NCI-H2227 (cell line): ENCODE results near the gene SPEN.
"Not testable (repeated sequence)": the region's sequence is repeated elsewhere in the genome, so short reads cannot be mapped to it uniquely, and the experiment has no call there.

Experiments
- DNase-seq: peaks from one replicate; lab custom pipeline; 2025; ENCODE audit not compliant: unreplicated experiment; lab: John Stamatoyannopoulos, UW

The SPEN gene

DNA sequence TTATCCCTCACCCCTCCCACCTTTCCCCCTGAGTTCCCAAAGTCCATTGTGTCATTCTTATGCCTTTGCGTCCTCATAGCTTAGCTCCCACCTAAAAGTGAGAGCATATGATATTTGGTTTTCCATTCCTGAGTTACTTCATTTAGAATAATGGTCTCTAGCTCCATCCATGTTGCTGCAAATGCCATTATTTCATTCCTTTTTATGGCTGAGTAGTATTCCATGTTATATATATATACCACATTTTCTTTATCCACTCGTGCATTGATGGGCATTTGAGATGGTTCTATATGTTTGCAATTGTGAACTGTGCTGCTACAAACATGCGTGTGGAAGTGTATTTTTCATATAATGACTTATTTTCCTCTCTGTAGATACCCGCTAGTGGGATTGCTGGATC lies 130.4 kb downstream of the SPEN start:
- not testable (repeated sequence) for DNase-seq

DNA sequence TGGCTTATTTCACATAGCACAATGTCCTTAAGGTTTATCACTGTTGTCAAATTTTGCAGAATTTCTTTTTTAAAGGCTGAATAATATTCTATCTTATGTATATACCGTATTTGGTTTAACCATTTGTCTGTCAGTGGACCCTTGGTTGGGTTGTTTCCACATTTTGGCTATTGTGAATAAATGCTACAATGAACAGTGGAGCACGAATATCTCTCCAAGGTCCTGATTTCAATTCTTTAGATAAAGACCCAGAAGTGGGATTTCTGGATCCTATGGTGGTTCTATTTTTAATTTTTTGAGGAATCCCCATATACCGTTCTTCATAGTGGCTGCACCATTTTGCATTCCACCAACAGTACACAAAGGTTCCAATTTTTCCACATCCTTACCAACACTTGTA lies 134.2 kb downstream of the SPEN start:
- no peak for DNase-seq

DNA sequence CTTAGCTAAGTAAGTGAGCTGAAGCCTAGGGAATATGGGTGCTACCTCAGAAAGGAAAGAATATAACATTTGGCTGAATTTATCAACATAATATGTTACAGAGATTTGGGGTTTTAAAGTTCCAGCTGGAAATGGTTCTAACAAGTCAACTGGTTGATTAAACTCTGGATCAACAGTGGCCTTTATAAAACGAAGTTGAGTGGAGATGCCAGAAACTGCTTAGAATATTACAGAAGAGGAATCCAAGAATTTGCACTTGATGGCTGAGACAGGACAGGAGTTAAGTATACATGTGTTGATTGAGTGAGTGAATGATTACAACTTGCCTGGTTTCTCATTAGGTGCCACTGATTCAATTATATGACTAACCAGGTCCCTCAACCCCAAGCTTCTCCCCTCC lies 135.8 kb downstream of the SPEN start:
- DNase-seq = no peak

DNA sequence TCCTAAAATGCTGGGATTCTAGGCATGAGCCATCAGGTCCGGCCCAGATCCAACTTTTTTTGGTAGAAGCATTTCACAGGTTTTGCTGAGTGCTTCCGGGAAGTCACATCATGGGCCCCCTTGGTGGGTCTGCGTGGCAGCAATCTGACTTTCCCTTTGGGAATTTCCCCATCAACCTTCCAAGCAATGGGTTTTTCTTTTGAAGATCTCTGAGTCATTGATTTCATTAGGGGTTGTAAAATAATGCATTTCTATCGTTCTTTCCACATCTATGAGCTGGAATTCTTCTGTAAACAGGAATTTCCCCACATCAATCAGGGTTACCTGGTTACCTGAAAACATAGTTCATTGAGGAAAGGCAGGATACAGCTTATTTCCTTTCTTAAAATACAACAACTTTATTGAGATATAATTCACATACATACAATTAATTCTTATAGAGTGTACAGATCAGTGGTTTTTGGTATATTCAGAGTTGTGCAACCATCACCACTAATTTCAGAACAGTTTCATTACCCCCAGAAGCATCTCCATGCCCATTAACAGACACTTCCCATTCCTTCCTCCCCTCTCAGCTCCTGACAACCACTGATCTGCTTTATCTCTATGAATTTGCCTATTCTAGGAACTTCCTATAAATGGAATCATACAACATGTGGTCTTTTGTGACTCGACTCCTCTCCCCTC lies 138.2 kb downstream of the SPEN start:
- DNase-seq = no peak

DNA sequence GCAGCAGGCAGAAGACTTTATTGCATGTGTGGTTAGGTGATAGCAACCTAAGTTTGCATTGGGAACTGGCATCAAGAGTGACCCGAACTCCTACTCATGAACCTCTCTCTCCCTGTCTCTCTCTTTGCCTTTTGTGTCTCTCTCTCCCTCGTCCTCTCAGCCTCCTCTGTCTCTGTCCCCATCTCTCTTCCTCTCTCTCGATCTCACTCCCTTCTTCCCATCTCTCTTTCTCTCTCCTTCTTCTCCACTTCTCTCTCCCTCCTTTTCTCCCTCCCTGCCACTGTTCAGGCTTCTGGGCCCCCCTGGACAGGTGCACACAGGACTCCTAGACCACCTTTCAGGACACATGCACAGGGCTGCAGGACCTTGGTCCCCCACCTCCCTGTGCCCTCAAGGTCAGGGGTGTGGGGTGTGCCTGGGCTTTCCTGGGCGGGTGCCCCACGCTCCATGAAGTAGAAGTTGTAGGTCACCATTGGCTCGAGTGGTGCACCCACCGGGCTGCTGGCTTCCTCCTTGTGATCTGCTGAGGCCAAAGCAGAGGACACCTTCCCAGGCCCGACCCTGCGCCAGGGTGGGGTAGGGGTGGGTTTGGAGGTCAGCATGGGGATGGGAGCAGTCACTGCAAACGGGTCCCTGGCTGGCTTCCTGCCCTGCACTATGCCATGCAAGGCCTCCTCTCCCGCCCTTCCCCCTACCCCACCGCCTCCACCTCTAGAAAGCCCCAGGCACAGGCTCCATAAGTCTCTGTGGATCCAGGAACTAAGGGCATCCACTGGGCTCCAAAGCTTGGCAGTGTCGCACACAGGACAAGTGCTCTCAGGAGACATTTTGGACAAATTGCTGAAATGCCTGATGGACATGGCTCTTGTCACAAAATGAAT lies 141.6 kb downstream of the SPEN start:
- no peak for DNase-seq

DNA sequence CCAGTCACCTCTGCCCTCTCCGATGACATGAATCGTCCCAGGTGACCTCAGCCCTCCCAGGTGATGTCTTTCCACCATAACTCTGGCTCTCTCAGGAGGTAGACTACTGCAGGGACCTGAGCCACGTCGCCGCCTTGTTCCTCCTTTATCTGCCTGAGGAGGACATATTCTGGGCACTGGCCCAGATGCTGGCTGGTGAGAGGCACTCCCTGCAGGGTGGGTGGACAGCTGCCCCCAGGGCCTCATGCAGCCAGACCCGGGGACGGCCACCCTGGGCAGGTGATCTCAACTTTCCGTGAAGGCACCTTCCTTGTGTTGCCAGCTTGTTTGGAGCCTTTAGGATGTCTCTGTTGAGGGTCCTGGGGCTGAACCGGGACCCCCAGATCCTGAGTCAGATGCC lies 142.3 kb downstream of the SPEN start:
- DNase-seq = no peak
